Muscle layer of colon (tissue), 2 donors: ENCODE measurements around the gene HNRNPUL1.

Source experiments
- H3K27ac ChIP-seq: one replicate; pipeline ENCODE4 v1.7.0; 2013; ENCODE audit warnings: low read depth, mild to moderate bottlenecking, low read length, moderate library complexity
- H3K27me3 ChIP-seq, 2 donors: one replicate each; pipeline ENCODE4 v1.7.0; 2013; ENCODE audit warnings: low read length in 2 of 2, mild to moderate bottlenecking in 2 of 2; ENCODE audit not compliant: insufficient read depth in 2 of 2, control insufficient read depth in 1 of 2
- H3K36me3 ChIP-seq: one replicate; pipeline ENCODE4 v1.7.0; 2013; ENCODE audit warnings: mild to moderate bottlenecking, low read length; ENCODE audit not compliant: insufficient read depth
- H3K4me1 ChIP-seq: one replicate; pipeline ENCODE4 v1.7.0; 2013; ENCODE audit warnings: mild to moderate bottlenecking, low read length; ENCODE audit not compliant: insufficient read depth
- H3K4me3 ChIP-seq, 2 donors: one replicate each; pipeline ENCODE4 v1.7.0; 2013; ENCODE audit warnings: low read length in 2 of 2, low read depth in 1 of 2, mild to moderate bottlenecking in 1 of 2, moderate library complexity in 1 of 2
- H3K9ac ChIP-seq: one replicate; pipeline ENCODE4 v1.7.0; 2013; ENCODE audit warnings: low read length
- H3K9me3 ChIP-seq: one replicate; pipeline ENCODE4 v1.7.0; 2013; ENCODE audit warnings: mild to moderate bottlenecking, low read length
- donor health status: abdominal sarcoma.
- donor health status: Adenocarcinoma of cecum.

Gene HNRNPUL1

GRCh38 chr19:41324231-41324702, 60.1 kb downstream of the HNRNPUL1 start:
- no peak overlapping the region for H3K4me3 ChIP-seq
- H3K9me3 ChIP-seq: no peaks in the 10 kb centered on the region
- peaks cover 46% of the 10 kb centered on the region for H3K4me1 ChIP-seq
- no peaks in the 10 kb centered on the region for H3K27me3 ChIP-seq
- no peak overlapping the region for H3K9ac ChIP-seq
- peak overlapping the region; percentile 53 for H3K27ac ChIP-seq
- H3K36me3 ChIP-seq: peaks cover 31% of the 10 kb centered on the region

GRCh38 chr19:41324921-41325639, 60.9 kb downstream of the HNRNPUL1 start:
- peaks cover 46% of the 10 kb centered on the region for H3K4me1 ChIP-seq
- H3K4me3 ChIP-seq: peak overlapping the region; percentile 44 to 49
- peak overlapping the region; percentile 56 for H3K27ac ChIP-seq
- H3K36me3 ChIP-seq: peaks cover 22% of the 10 kb centered on the region
- H3K27me3 ChIP-seq: no peaks in the 10 kb centered on the region
- H3K9me3 ChIP-seq: no peaks in the 10 kb centered on the region
- H3K9ac ChIP-seq: no peak overlapping the region

- H3K4me3 ChIP-seq: peak overlapping the region; percentile 44 to 49
- no peak overlapping the region for H3K9ac ChIP-seq
- no peaks in the 10 kb centered on the region for H3K27me3 ChIP-seq
- no peaks in the 10 kb centered on the region for H3K9me3 ChIP-seq
- peak overlapping the region; percentile 56 for H3K27ac ChIP-seq
- peaks cover 22% of the 10 kb centered on the region for H3K36me3 ChIP-seq
- H3K4me1 ChIP-seq: peaks cover 46% of the 10 kb centered on the region
Observed at GRCh38 chr19:41325640-41325946, 61.4 kb downstream of the HNRNPUL1 start.

GRCh38 chr19:41325947-41326706, 62.0 kb downstream of the HNRNPUL1 start:
- no peaks in the 10 kb centered on the region for H3K27me3 ChIP-seq
- no peak overlapping the region for H3K9ac ChIP-seq
- H3K9me3 ChIP-seq: no peaks in the 10 kb centered on the region
- H3K27ac ChIP-seq: peak overlapping the region; percentile 56
- H3K36me3 ChIP-seq: peaks cover 19% of the 10 kb centered on the region
- peaks cover 46% of the 10 kb centered on the region for H3K4me1 ChIP-seq
- H3K4me3 ChIP-seq: peak overlapping the region; percentile 44 to 49

GRCh38 chr19:41327076-41327575, 63.0 kb downstream of the HNRNPUL1 start:
- Histone ChIP-seq H3K9me3 (no peaks in the 10 kb centered on the region), H3K4me3 (no peak overlapping the region), H3K9ac (no peak overlapping the region), H3K27ac (peak overlapping the region; percentile 9), H3K36me3 (peaks cover 23% of the 10 kb centered on the region), H3K27me3 (no peaks in the 10 kb centered on the region), H3K4me1 (peaks cover 38% of the 10 kb centered on the region)

GRCh38 chr19:41327576-41328156, 63.5 kb downstream of the HNRNPUL1 start:
- peaks cover 24% of the 10 kb centered on the region for H3K36me3 ChIP-seq
- no peaks in the 10 kb centered on the region for H3K9me3 ChIP-seq
- no peak overlapping the region for H3K4me3 ChIP-seq
- H3K4me1 ChIP-seq: peaks cover 33% of the 10 kb centered on the region
- H3K27ac ChIP-seq: peak overlapping the region; percentile 9
- no peaks in the 10 kb centered on the region for H3K27me3 ChIP-seq
- H3K9ac ChIP-seq: no peak overlapping the region

GRCh38 chr19:41328157-41328841, 64.1 kb downstream of the HNRNPUL1 start:
- Histone ChIP-seq H3K4me1 (peaks cover 27% of the 10 kb centered on the region), H3K9me3 (no peaks in the 10 kb centered on the region), H3K9ac (no peak overlapping the region), H3K36me3 (peaks cover 20% of the 10 kb centered on the region), H3K27ac (no peak overlapping the region), H3K27me3 (no peaks in the 10 kb centered on the region), H3K4me3 (no peak overlapping the region)

GRCh38 chr19:41328842-41329225, 64.7 kb downstream of the HNRNPUL1 start:
- no peak overlapping the region for H3K27ac ChIP-seq

GRCh38 chr19:41330481-41330880, 66.3 kb downstream of the HNRNPUL1 start:
- Histone ChIP-seq H3K36me3 (peaks cover 26% of the 10 kb centered on the region), H3K4me1 (peaks cover 10% of the 10 kb centered on the region), H3K27ac (no peak overlapping the region)

More at GRCh38 chr19:41328842-41329225, 64.7 kb downstream of the HNRNPUL1 start:
- Histone ChIP-seq H3K4me3 (no peak overlapping the region), H3K9me3 (no peaks in the 10 kb centered on the region), H3K36me3 (peaks cover 23% of the 10 kb centered on the region), H3K4me1 (peaks cover 21% of the 10 kb centered on the region), H3K27me3 (no peaks in the 10 kb centered on the region), H3K9ac (no peak overlapping the region)

GRCh38 chr19:41330946-41331678, 66.9 kb downstream of the HNRNPUL1 start:
- Histone ChIP-seq H3K36me3 (peaks cover 26% of the 10 kb centered on the region), H3K4me1 (peaks cover 8% of the 10 kb centered on the region), H3K4me3 (no peak overlapping the region), H3K9me3 (no peaks in the 10 kb centered on the region), H3K9ac (no peak overlapping the region), H3K27me3 (no peaks in the 10 kb centered on the region), H3K27ac (no peak overlapping the region)

More at GRCh38 chr19:41330481-41330880, 66.3 kb downstream of the HNRNPUL1 start:
- Histone ChIP-seq H3K4me3 (no peak overlapping the region), H3K9ac (no peak overlapping the region), H3K9me3 (no peaks in the 10 kb centered on the region), H3K27me3 (no peaks in the 10 kb centered on the region)
